SK-N-MC (cell line): ENCODE data around the gene ACOX3.

Experiments
- EZH2 ChIP-seq: fragments of 200-600 bp; sonication (generic); IDR thresholded peaks from one replicate; pipeline ENCODE4 v1.6.1; 2017; ENCODE audit warnings: antibody characterized with exemption
- POLR2AphosphoS5 ChIP-seq: IDR thresholded peaks from 2 replicates; pipeline ENCODE4 v1.6.1; 2012; ENCODE audit warnings: mild to moderate bottlenecking, low read depth, low read length, borderline replicate concordance

DNA sequence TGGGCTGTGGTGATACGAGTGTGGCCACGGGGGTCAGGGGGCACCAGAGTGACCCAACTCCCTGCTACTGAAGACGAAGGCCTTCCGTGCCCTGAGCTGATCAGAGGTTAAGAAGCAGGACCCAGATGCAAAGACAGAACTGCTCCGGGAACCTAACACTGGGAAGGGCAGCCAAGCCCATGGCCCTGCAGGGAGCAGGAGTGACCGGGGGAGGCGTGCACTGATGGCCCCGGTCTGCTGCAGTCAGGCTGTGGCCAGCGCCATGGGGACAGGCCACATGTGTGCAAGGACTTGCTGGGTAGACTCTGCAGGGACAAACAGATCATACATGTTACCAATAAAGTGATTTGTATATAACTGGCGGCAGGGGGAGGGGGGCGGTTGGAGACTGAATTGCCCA is 74.6 kb downstream of the ACOX3 start:
- TF ChIP-seq EZH2 (no peak), POLR2AphosphoS5 (no peak)
